HUES48 (cell line): ENCODE results near the gene FBXO34.
"Not testable (repeated sequence)": the region's sequence is repeated elsewhere in the genome, so short reads cannot be mapped to it uniquely, and the experiment has no call there.

Experiments used
- H3K27ac ChIP-seq: one replicate; pipeline ENCODE4 v1.7.0; 2013; ENCODE audit warnings: low read depth, low read length, inconsistent platforms
- H3K27me3 ChIP-seq: 2 replicates; pipeline ENCODE4 v1.6.1; 2013; ENCODE audit warnings: mild to moderate bottlenecking, low read length; ENCODE audit not compliant: control insufficient read depth, insufficient read depth
- H3K36me3 ChIP-seq: 2 replicates; pipeline ENCODE4 v1.6.1; 2013; ENCODE audit warnings: low read length; ENCODE audit not compliant: control insufficient read depth, insufficient read depth
- H3K4me1 ChIP-seq: 2 replicates; pipeline ENCODE4 v1.6.1; 2013; ENCODE audit warnings: mild to moderate bottlenecking, low read length; ENCODE audit not compliant: control insufficient read depth, insufficient read depth
- H3K4me3 ChIP-seq: 2 replicates; pipeline ENCODE4 v1.5.1; 2013; ENCODE audit warnings: mild to moderate bottlenecking, low read depth, low read length
- H3K9ac ChIP-seq: 2 replicates; pipeline ENCODE4 v1.6.1; 2013; ENCODE audit warnings: mild to moderate bottlenecking, low read depth, low read length, moderate library complexity
- H3K9me3 ChIP-seq: 2 replicates; pipeline ENCODE4 v1.6.1; 2013; ENCODE audit warnings: low read length; ENCODE audit not compliant: control insufficient read depth, insufficient read depth

Gene FBXO34

DNA sequence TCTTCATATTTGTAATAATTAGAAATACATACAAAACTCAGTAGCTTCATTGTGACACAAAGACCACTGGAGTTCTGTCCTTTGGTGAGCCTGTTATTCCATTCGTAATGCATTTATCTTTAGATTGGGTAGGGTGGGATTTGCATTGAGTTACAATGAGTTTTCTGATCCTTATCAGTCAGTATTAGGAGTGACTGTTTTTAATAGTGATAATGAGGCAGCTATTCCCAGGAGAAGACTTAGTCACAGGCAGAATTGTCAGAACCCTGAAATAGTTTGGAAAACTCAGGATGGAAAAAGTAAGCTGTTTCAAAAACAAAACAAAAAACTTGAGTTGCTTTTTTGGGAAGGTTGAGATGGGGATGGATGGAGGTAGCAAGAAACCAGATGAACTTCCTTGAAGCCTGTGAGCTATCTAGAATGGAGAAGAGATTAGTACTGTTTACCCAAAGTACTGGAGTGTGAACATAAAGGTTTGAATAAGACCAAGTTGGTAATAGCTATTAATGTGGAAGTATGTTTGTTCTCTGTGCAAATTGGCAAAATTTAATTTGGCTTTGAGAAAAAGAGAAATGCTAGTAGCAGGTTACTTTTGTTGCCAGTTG, 38.6 kb downstream of the FBXO34 start:
- H3K36me3 ChIP-seq: peaks cover 5% of the 10 kb centered on the region; the same call in 1 of the 2 replicates
- H3K27me3 ChIP-seq: no peaks in the 10 kb centered on the region
- no peak overlapping the region for H3K4me3 ChIP-seq
- peaks cover 30% of the 10 kb centered on the region for H3K4me1 ChIP-seq
- H3K9me3 ChIP-seq: peaks cover 24% of the 10 kb centered on the region
- H3K9ac ChIP-seq: no peak overlapping the region
- no peak overlapping the region for H3K27ac ChIP-seq

DNA sequence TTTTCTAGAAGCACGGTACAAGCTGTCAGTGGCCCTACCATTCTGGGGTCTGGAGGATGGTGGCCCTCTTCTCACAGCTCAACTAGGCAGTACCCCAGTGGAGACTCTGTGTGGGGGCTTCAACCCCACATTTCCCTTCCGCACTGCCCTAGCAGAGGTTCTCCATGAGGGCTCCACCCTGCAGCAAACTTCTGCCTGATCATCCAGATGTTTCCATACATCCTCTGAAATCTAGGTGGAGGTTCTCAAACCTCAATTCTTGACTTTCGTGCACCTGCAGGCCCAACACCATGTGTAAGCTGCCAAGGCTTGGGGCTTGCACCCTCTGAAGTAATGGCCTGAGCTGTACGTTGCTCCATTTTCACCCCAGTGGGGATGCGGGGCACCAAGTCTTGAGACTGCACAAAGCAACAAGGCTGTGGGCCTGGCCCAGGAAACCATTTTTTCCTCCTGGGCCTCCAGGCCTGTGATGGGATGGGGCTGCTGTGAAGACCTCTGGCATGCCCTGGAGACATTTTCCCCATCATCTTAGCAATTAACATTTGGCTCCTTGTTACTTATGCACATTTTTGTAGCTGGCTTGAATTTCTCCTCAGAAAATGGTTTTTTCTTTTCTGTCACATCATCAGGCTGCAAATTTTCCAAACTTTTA, 41.3 kb downstream of the FBXO34 start:
- H3K27ac ChIP-seq, H3K9ac ChIP-seq, H3K4me3 ChIP-seq, H3K27me3 ChIP-seq, H3K36me3 ChIP-seq: not testable (repeated sequence)
- H3K4me1 ChIP-seq: peaks cover 12% of the 10 kb centered on the region
- peaks cover 24% of the 10 kb centered on the region for H3K9me3 ChIP-seq

DNA sequence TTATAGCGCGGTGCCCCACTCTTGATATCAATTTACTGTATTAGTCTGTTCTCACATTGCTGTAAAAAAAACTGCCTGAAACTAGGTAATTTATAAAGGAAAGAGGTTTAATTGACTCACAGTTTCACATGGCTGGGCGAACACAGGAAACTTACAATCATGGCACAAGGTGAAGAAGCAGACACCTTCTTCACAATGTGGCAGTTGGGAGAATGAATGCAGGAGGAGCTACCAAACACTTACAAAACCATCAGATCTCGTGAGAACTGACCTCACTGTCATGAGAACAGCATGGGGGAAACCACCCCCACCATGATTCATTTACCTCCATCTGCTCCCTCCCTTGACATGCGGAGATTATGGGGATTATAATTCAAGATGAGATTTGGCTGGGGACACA, 42.3 kb downstream of the FBXO34 start:
- H3K27ac ChIP-seq: no peak overlapping the region
- 0 out of 2 replicates have a peak, but pooled peaks cover 2% of the 10 kb centered on the region for H3K4me1 ChIP-seq
- H3K27me3 ChIP-seq: no peaks in the 10 kb centered on the region
- H3K4me3 ChIP-seq: no peak overlapping the region
- H3K9me3 ChIP-seq: peaks cover 24% of the 10 kb centered on the region
- peaks cover 9% of the 10 kb centered on the region; the same call in 1 of the 2 replicates for H3K36me3 ChIP-seq
- no peak overlapping the region for H3K9ac ChIP-seq

GRCh38 chr14:55314449-55314848, 43.2 kb downstream of the FBXO34 start:
- Histone ChIP-seq H3K36me3 (peaks cover 9% of the 10 kb centered on the region; the same call in 1 of the 2 replicates), H3K4me1 (no peaks in the 10 kb centered on the region), H3K4me3 (no peak overlapping the region), H3K9me3 (peaks cover 24% of the 10 kb centered on the region), H3K27me3 (no peaks in the 10 kb centered on the region), H3K27ac (no peak overlapping the region), H3K9ac (no peak overlapping the region)

DNA sequence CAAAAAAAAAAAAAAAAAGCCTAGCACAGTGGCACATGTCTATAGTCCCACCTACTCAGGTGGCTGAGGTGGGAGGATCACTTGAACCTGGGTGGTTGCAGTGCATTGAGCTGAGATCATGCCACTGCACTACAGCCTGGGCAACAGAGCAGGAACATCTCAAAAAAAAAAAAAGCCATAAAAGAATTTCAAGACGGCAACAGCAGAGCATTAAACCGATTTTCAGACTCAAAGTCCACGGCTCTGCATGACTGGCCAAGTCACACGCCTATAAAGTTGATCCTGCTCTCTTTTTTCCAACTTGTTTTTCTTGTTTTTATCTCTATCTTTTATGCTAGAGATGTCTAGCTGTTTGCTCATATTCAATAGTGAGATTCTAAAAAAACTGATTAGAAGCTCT, 45.3 kb downstream of the FBXO34 start:
- no peak overlapping the region for H3K4me3 ChIP-seq

GRCh38 chr14:55317542-55318306, 46.5 kb downstream of the FBXO34 start:
- peaks cover 4% of the 10 kb centered on the region; the same call in 1 of the 2 replicates for H3K36me3 ChIP-seq
- H3K27me3 ChIP-seq: no peaks in the 10 kb centered on the region
- no peak overlapping the region for H3K9ac ChIP-seq
- peaks cover 4% of the 10 kb centered on the region for H3K9me3 ChIP-seq
- no peaks in the 10 kb centered on the region for H3K4me1 ChIP-seq
- H3K27ac ChIP-seq: no peak overlapping the region
- H3K4me3 ChIP-seq: no peak overlapping the region

More for the DNA sequence above, 45.3 kb downstream of the FBXO34 start:
- Histone ChIP-seq H3K9ac (no peak overlapping the region), H3K27ac (no peak overlapping the region), H3K9me3 (peaks cover 15% of the 10 kb centered on the region), H3K36me3 (peaks cover 4% of the 10 kb centered on the region; the same call in 1 of the 2 replicates), H3K4me1 (no peaks in the 10 kb centered on the region), H3K27me3 (no peaks in the 10 kb centered on the region)

- Histone ChIP-seq H3K27ac (no peak overlapping the region), H3K4me3 (no peak overlapping the region), H3K27me3 (no peaks in the 10 kb centered on the region), H3K4me1 (no peaks in the 10 kb centered on the region), H3K9ac (no peak overlapping the region), H3K9me3 (no peaks in the 10 kb centered on the region; the same call in 1 of the 2 replicates), H3K36me3 (0 out of 2 replicates have a peak, but pooled peaks cover 4% of the 10 kb centered on the region)
These were observed 47.5 kb downstream of the FBXO34 start for GRCh38 chr14:55318694-55319093.

GRCh38 chr14:55323910-55324309, 52.7 kb downstream of the FBXO34 start:
- Histone ChIP-seq H3K9ac (no peak overlapping the region), H3K9me3 (no peaks in the 10 kb centered on the region), H3K27me3 (no peaks in the 10 kb centered on the region), H3K4me3 (no peak overlapping the region), H3K36me3 (no peaks in the 10 kb centered on the region), H3K27ac (no peak overlapping the region), H3K4me1 (peaks cover 6% of the 10 kb centered on the region)

DNA sequence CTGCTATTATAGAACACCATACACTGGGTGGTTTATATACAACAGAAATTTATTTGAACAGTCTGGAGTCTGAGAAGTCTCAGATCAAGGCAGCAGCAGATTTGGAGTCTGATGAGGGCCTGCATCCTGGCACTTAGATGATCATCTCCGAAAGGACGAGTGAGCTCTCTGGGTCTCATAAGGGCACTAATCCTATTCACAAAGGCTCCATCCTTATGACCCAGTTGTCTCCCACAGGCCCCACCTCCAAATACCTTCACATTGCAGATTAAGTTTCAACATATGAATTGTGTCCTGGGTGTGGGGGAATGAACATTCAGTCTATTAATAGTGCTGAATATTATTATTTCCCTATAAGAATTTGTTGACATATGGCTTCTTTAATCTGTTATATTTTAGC, 53.6 kb downstream of the FBXO34 start:
- H3K36me3 ChIP-seq: no peaks in the 10 kb centered on the region
- H3K27me3 ChIP-seq: no peaks in the 10 kb centered on the region
- no peaks in the 10 kb centered on the region for H3K9me3 ChIP-seq
- peaks cover 6% of the 10 kb centered on the region for H3K4me1 ChIP-seq
- no peak overlapping the region for H3K9ac ChIP-seq
- H3K4me3 ChIP-seq: no peak overlapping the region
- H3K27ac ChIP-seq: no peak overlapping the region

DNA sequence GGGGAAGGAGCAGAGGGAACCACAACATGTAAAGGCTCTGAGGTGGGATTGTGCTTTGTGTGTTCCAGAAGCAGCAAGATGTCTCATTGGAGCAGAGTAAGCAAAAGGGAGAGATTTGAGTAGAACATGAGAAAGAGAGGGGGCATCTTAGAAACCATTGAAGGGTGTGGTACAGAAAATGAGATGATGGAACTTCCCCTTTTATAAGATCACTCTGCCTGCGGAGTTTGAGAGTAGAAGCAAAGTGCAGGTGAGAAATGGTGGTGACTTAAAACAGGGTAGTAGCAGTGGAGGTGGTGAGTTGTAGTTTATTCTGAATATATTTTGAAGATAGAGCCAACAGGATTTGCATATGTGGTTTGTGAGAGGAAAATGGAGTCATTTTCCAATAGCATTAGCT, 56.0 kb downstream of the FBXO34 start:
- Histone ChIP-seq H3K27me3 (no peaks in the 10 kb centered on the region), H3K4me3 (no peak overlapping the region), H3K36me3 (no peaks in the 10 kb centered on the region), H3K4me1 (peaks cover 6% of the 10 kb centered on the region), H3K9me3 (no peaks in the 10 kb centered on the region), H3K9ac (no peak overlapping the region), H3K27ac (no peak overlapping the region)

- H3K4me1 ChIP-seq: peaks cover 9% of the 10 kb centered on the region
- H3K9ac ChIP-seq: no peak overlapping the region
- H3K9me3 ChIP-seq: no peaks in the 10 kb centered on the region
- H3K27ac ChIP-seq: no peak overlapping the region
- H3K36me3 ChIP-seq: no peaks in the 10 kb centered on the region
- no peaks in the 10 kb centered on the region for H3K27me3 ChIP-seq
- no peak overlapping the region for H3K4me3 ChIP-seq
These were observed 57.1 kb downstream of the FBXO34 start for GRCh38 chr14:55328317-55328716.
